Activated T-cell treated with anti-CD3 and anti-CD28 coated beads for 24 hours (primary cell): ENCODE results near the gene HDAC4.

Source experiments
- DNase-seq: peaks from one replicate; pipeline ENCODE4 v3.0.0-alpha.2; 2020; ENCODE audit warnings: low read depth

Gene HDAC4

GRCh38 chr2:239104800-239105199, 296.0 kb downstream of the HDAC4 start:
- no peak for DNase-seq

DNA sequence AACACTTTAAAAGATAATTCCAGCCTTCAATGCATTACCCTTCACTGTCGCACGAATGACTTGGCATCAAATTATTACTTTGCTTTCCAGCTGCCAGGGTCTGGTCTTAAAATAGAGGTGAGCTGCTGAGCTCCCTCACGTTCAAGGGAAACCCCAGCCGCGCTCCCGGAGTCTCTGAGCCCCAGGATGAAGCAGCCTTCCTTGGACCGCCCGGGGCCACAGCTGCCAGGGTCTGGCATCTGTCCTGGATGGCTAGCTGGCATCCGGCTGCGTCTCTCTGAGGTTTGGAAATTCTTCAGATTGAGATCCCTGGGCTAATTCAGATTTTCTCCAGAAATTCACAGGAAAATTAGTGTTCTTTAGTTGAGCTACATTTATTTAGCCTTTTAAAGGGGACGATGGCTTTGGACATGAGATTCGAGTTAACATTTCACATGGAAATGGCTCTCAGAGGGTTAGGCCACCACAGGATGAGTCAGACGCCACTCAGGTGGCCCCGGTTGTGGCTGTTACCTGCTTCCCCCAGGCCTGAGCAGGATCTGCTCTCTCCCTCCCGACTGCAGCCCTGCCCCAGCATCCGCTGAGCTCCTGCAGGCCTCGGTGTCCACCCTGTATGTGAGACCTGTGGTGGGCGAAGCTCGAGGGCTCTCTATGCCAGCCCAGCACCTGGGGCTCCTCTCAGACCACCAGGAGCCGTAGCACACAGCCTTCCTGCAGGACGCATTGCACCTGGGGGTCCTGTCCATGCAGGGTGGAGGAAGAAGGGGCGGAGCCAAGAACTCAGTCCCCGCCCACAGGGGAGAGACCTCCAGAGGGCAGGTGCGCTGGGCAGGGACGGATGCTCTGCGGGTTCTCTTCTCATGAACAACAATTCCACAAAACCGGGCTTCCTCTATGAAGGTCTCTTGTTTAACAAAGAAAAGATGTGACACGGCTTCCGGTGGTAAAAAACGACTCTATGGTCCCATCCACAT, 297.4 kb downstream of the HDAC4 start:
- no peak for DNase-seq

DNA sequence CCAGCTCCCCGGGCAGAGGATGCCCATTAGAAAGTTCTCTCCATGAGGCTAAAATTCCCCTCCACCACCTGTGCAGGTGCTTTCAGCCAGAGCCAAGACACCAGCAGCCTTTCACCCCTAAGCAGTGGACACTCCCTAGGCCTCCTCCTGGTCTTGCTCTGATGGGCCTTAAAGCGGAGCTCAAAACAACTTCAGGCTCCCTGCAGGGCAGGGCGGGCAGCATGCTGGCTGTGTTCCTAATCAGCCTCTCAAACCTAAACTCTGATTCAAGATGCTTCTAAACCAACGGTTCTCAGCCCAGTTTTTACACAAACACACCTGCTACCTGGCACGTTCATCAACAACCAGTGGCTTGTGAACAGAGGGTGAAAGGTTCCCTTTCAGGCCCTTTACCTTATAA, 298.6 kb downstream of the HDAC4 start:
- no peak for DNase-seq

- no peak for DNase-seq
These were observed 299.0 kb downstream of the HDAC4 start for GRCh38 chr2:239101807-239102206.

DNA sequence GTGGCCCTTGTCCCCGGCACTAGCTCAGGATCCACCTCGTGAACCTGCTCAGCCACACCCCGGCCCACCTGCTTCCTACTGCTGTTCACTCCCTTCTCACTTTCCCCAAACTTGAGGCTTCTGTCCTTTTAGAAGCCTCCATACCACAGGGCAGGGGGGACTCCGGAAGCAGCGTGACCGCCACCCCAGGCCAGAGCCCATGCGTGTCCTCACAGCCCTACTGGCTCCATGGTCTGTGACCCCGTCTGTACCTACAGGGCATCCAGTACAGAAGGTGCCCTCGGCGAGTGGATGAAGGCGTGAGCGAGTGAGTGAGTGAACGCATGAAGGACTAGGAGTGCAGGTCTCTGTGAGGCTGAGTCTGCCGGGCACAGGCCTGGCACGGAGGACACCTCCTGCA, 299.7 kb downstream of the HDAC4 start:
- DNase-seq = no peak

DNA sequence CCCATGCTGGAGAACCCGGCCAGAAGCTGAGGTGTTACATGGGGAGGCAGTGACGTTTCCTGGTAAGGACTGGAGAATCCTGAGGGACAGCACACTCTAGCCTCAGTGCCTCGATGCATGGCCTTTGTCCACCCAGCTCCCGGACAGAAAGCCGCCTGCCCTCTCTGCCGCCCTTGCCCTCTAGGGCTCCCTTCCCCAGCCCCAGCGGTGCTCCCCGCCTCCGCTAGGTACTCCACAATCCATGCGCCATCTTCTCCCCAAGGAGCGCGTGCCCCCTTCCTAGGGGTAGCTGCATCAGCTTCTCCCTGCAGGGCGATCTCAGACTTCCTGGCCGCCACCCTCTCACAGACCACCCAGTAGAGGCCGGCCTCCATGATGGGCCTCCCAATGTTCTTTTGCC, 301.3 kb downstream of the HDAC4 start:
- no peak for DNase-seq

- no peak for DNase-seq
These were observed 302.4 kb downstream of the HDAC4 start for GRCh38 chr2:239098288-239098970.

GRCh38 chr2:239097428-239097696, 303.5 kb downstream of the HDAC4 start:
- DNase-seq = no peak

GRCh38 chr2:239096676-239097427, 304.0 kb downstream of the HDAC4 start:
- no peak for DNase-seq

- DNase-seq = no peak
These were observed 305.2 kb downstream of the HDAC4 start for GRCh38 chr2:239095460-239096081.

- no peak for DNase-seq
These were observed 306.0 kb downstream of the HDAC4 start for GRCh38 chr2:239094867-239095266.

DNA sequence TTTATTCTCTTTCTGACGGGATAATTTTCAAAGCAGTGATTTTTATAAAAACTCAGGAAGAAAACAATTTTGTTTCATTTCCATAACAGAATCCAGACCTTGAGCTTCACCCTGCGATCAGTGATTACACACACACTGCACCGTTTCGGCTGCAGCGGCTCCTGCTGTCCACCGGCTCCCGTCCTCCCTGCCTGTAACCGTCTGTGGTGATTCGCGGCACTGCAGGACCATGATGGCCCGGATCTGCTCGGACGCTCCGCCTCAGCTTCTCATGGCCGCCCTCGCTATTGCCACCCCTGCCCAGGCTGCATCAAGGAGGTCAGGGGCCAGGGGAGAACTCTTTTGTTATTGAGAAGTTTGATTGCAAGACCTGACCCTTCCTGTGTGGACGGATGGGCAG, 306.9 kb downstream of the HDAC4 start:
- no peak for DNase-seq

DNA sequence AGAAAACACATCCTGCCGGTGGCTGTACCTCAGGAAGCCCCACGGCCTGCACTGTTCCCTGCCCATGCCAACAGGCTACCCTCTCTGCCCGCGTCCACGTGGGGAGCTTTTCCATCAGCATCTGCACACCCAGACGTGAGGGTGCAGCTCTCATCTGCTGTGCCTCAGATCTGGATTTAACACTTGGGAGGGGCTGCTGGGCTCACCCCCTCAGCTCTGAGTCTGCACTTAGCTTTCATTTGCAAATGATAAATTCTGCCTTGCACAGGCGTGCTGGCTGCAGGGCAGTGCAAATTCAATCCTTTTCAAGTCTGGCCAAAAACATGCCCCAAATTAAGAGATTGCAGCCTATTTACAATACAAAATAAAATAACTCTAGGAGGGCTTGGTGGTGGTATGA, 307.3 kb downstream of the HDAC4 start:
- DNase-seq = no peak

DNA sequence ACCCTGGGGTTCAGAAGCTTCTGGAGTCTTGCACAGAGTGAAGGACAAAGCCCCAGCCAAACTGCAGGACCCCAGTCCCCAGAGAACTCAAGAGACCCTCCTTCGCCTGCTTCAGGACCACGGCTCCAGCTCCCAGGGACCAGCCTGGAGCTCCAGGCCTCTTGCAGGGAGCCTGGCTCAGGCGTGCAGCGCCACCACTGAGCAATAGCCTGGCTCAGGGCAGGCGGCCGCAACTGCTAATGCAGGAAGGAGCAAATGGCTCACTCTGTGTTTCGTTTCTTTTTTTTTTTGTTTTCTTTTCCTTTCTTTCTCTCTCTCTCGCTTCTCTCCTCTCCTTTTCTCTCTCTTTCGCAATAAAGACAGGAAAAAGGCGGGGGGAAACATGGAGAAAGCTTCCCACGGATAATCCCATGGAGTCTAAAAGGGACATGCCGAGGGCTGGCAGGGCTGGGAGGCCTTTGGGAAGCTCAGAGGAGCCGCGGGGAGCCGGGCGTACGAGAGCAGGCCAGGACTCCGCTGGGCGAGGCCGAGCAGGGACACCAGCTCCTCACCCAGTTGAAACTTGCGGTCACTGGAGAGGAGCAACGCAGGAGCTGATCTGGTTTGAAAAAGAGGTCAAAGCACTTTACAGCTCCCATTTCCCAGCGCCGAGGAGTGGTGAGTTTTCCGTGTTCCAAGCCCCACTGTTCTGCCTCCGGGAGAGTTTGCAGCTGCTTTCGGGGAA, 308.1 kb downstream of the HDAC4 start:
- no peak for DNase-seq

- DNase-seq = no peak
These were observed 310.9 kb downstream of the HDAC4 start for GRCh38 chr2:239089884-239090283.

GRCh38 chr2:239087046-239087710, 313.6 kb downstream of the HDAC4 start:
- no peak for DNase-seq

- no peak for DNase-seq
These were observed 314.3 kb downstream of the HDAC4 start for GRCh38 chr2:239086325-239087020.

DNA sequence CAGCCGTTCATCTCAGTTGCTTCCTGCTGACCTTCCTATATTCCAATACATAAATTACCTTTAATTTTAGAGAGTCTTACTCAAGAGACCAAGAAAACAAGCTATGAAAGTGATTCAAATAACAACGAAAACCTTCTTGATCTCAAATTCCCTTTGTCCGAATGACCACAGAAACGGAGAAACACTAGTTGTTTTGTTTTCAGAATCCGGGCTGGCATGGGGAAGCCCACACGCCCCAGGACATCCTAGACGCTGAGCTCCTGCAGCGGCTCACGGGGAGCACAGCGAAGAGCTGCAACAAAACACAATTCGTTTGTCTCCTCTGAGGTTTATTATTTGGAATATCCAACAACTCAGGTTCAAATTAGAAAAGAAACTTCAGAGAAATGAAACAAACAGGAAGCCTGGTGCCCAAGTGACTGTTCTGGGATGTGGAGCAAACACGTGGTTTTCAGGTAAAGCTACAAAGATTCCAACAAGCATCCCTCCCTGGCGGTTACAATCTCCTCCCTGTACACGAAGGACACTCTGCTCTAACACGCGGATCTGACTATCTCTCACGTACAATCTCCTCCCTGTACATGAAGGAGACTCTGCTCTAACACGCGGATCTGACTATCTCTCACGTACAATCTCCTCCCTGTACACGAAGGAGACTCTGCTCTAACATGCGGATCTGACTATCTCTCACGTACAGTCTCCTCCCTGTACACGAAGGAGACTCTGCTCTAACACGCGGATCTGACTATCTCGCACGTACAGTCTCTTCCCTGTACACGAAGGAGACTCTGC, 315.4 kb downstream of the HDAC4 start:
- DNase-seq = no peak

- DNase-seq = no peak
These were observed 316.8 kb downstream of the HDAC4 start for GRCh38 chr2:239084007-239084406.

GRCh38 chr2:239082425-239082824, 318.4 kb downstream of the HDAC4 start:
- DNase-seq = no peak
